ENCODE data around the gene SLC36A2.

Gene SLC36A2

GRCh38 chr5:151318850-151319732 lies 28.3 kb downstream of the SLC36A2 start:
- Histone ChIP-seq H3K9me2 (replicated peaks; ENCODE audit: insufficient read depth, low read length) (no peaks in the 10 kb centered on the region), H2AFZ (ENCODE audit: low read length) (no peak overlapping the region), H3K27me3 (replicated peaks; ENCODE audit: insufficient read depth, low read length) (no peaks in the 10 kb centered on the region), H3K36me3 (replicated peaks; ENCODE audit: insufficient read depth, low read length) (no peaks in the 10 kb centered on the region), H3K9me3 (replicated peaks; ENCODE audit: insufficient read depth, low read length) (no peaks in the 10 kb centered on the region), H3K27ac (ENCODE audit: low read length) (no peak overlapping the region), H3K4me1 (ENCODE audit: low read length) (0 out of 2 replicates have a peak, but pooled peaks cover 5% of the 10 kb centered on the region), H3K79me2 (ENCODE audit: low read length) (no peaks in the 10 kb centered on the region), H3K4me2 (ENCODE audit: low read depth, low read length) (no peak overlapping the region), H4K20me1 (ENCODE audit: insufficient read depth, low read length) (no peaks in the 10 kb centered on the region), H3F3A (ENCODE audit: insufficient read depth, low read length) (no peaks in the 10 kb centered on the region; the same call in 1 of the 2 replicates), H3K9ac (ENCODE audit: low read length) (no peak overlapping the region), H3K4me3 (ENCODE audit: low read length) (no peak overlapping the region)
- peak; percentile 62 for DNase-seq
- TF ChIP-seq CTCF (IDR thresholded peaks at IDR 0.05; ENCODE audit: low read length), result peak; percentile 26; the same call in 1 of the 2 replicates
- no peak for TF ChIP-seq EZH2 (optimal IDR thresholded peaks at IDR 0.05; ENCODE audit: low read depth, low read length)
- no peak for TF ChIP-seq EZH2phosphoT487 (IDR thresholded peaks at IDR 0.05; ENCODE audit: low read length)

GRCh38 chr5:151317871-151318270 lies 29.5 kb downstream of the SLC36A2 start:
- no peaks in the 10 kb centered on the region for H3K27me3 ChIP-seq (replicated peaks; ENCODE audit: insufficient read depth, low read length)
- DNase-seq, result no peak

GRCh38 chr5:151315998-151316597 lies 31.3 kb downstream of the SLC36A2 start:
- no peaks in the 10 kb centered on the region for H3K79me2 ChIP-seq (ENCODE audit: low read length)
- no peaks in the 10 kb centered on the region for H3K36me3 ChIP-seq (replicated peaks; ENCODE audit: insufficient read depth, low read length)
- TF ChIP-seq EZH2phosphoT487 (IDR thresholded peaks at IDR 0.05; ENCODE audit: low read length) (no peak), EZH2 (optimal IDR thresholded peaks at IDR 0.05; ENCODE audit: low read depth, low read length) (no peak), CTCF (IDR thresholded peaks at IDR 0.05; ENCODE audit: low read length) (peak; percentile 93)
- no peak overlapping the region for H2AFZ ChIP-seq (ENCODE audit: low read length)
- peak; percentile 73 for DNase-seq
- no peaks in the 10 kb centered on the region for H3K9me2 ChIP-seq (replicated peaks; ENCODE audit: insufficient read depth, low read length)
- no peaks in the 10 kb centered on the region; the same call in 1 of the 2 replicates for H3F3A ChIP-seq (ENCODE audit: insufficient read depth, low read length)
- no peak overlapping the region for H3K4me2 ChIP-seq (ENCODE audit: low read depth, low read length)
- H3K4me1 ChIP-seq (ENCODE audit: low read length), result 0 out of 2 replicates have a peak, but pooled peaks cover 5% of the 10 kb centered on the region
- no peak overlapping the region for H3K27ac ChIP-seq (ENCODE audit: low read length)
- H4K20me1 ChIP-seq (ENCODE audit: insufficient read depth, low read length), result no peaks in the 10 kb centered on the region
- H3K9ac ChIP-seq (ENCODE audit: low read length), result no peak overlapping the region
- H3K4me3 ChIP-seq (ENCODE audit: low read length), result no peak overlapping the region
- no peaks in the 10 kb centered on the region for H3K27me3 ChIP-seq (replicated peaks; ENCODE audit: insufficient read depth, low read length)
- no peaks in the 10 kb centered on the region for H3K9me3 ChIP-seq (replicated peaks; ENCODE audit: insufficient read depth, low read length)

More at GRCh38 chr5:151317871-151318270, 29.5 kb downstream of the SLC36A2 start:
- H3K9me2 ChIP-seq (replicated peaks; ENCODE audit: insufficient read depth, low read length), result no peaks in the 10 kb centered on the region
- no peaks in the 10 kb centered on the region; the same call in 1 of the 2 replicates for H3F3A ChIP-seq (ENCODE audit: insufficient read depth, low read length)
- no peaks in the 10 kb centered on the region for H3K79me2 ChIP-seq (ENCODE audit: low read length)
- H3K27ac ChIP-seq (ENCODE audit: low read length), result no peak overlapping the region
- no peak overlapping the region for H3K4me3 ChIP-seq (ENCODE audit: low read length)
- no peaks in the 10 kb centered on the region for H4K20me1 ChIP-seq (ENCODE audit: insufficient read depth, low read length)
- no peak overlapping the region for H3K4me2 ChIP-seq (ENCODE audit: low read depth, low read length)
- H3K9me3 ChIP-seq (replicated peaks; ENCODE audit: insufficient read depth, low read length), result no peaks in the 10 kb centered on the region
- H2AFZ ChIP-seq (ENCODE audit: low read length), result no peak overlapping the region
- 0 out of 2 replicates have a peak, but pooled peaks cover 5% of the 10 kb centered on the region for H3K4me1 ChIP-seq (ENCODE audit: low read length)
- TF ChIP-seq CTCF (IDR thresholded peaks at IDR 0.05; ENCODE audit: low read length) (no peak), EZH2phosphoT487 (IDR thresholded peaks at IDR 0.05; ENCODE audit: low read length) (no peak), EZH2 (optimal IDR thresholded peaks at IDR 0.05; ENCODE audit: low read depth, low read length) (no peak)
- H3K9ac ChIP-seq (ENCODE audit: low read length), result no peak overlapping the region
- H3K36me3 ChIP-seq (replicated peaks; ENCODE audit: insufficient read depth, low read length), result no peaks in the 10 kb centered on the region

Data from MM.1S (cell line).